Testis (tissue), 2 donors: ENCODE data around the gene ZNF205.

Experiments used
- POLR2A ChIP-seq: fragments of 450-650 bp; IDR thresholded peaks from one replicate; pipeline ENCODE4 v1.6.1; 2017; ENCODE audit warnings: antibody characterized with exemption, mild to moderate bottlenecking, moderate library complexity
- TF ChIP-seq, protein P1 (sequence below), 3 experiments: fragments of 450-650 bp in 2 of 3; fragments of 200-600 bp in 1 of 3; sonication (generic) in 1 of 3; IDR thresholded peaks; one replicate each; pipeline ENCODE4 v1.5.1; 2016 to 2019; ENCODE audit warnings: antibody characterized with exemption in 3 of 3, mild to moderate bottlenecking in 2 of 3, moderate library complexity in 1 of 3

DNA sequence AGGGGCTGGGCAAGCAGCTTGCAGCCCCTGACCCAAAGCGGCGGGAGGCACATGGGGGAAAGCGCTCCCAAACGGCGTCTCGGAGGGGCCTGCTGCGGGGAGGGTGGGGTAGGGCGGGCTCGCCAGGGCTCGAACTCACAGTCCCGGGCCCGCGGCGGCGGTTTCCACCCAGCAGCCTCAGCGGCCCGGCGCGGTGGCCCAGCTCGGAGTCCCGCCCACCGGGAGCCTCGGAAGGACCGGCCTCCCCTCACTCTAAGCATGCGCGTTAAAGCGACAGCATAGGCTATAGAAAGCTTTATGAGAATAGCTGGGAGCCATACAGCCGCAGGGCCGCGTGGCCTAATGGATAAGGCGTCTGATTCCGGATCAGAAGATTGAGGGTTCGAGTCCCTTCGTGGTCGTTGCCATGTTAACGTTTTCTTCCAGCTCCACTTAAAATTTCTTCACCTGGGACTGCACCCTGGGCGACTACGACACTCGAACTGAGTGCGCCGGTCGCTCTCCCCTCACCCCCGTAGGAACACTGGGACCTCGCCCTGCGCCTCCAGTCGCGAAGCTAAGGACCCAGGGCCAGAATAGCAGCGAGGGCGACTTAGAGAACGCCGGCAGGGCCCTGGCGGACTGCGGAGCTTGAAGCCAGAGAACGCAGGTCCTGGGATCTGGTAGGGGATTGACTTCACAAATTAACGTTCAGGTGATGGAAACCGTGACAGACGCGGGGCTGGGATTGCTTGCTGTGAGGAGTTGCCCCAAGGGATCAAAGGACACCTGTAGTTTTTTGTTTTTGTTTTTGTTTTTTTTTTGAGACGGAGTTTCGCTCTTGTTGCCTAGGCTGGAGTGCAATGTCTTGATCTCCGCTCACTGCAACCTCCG lies 38.2 kb downstream of the ZNF205 start:
- TF ChIP-seq, protein P1, sequence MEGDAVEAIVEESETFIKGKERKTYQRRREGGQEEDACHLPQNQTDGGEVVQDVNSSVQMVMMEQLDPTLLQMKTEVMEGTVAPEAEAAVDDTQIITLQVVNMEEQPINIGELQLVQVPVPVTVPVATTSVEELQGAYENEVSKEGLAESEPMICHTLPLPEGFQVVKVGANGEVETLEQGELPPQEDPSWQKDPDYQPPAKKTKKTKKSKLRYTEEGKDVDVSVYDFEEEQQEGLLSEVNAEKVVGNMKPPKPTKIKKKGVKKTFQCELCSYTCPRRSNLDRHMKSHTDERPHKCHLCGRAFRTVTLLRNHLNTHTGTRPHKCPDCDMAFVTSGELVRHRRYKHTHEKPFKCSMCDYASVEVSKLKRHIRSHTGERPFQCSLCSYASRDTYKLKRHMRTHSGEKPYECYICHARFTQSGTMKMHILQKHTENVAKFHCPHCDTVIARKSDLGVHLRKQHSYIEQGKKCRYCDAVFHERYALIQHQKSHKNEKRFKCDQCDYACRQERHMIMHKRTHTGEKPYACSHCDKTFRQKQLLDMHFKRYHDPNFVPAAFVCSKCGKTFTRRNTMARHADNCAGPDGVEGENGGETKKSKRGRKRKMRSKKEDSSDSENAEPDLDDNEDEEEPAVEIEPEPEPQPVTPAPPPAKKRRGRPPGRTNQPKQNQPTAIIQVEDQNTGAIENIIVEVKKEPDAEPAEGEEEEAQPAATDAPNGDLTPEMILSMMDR (IDR thresholded peaks at IDR 0.05) = no peak
- TF ChIP-seq POLR2A = no peak
